OCI-M2 (cell line): Measurements from ENCODE around the gene HOOK2.

Experiments used
- DNase-seq: peaks from one replicate; lab custom pipeline; 2025; ENCODE audit not compliant: unreplicated experiment; lab: John Stamatoyannopoulos, UW

Gene HOOK2

DNA sequence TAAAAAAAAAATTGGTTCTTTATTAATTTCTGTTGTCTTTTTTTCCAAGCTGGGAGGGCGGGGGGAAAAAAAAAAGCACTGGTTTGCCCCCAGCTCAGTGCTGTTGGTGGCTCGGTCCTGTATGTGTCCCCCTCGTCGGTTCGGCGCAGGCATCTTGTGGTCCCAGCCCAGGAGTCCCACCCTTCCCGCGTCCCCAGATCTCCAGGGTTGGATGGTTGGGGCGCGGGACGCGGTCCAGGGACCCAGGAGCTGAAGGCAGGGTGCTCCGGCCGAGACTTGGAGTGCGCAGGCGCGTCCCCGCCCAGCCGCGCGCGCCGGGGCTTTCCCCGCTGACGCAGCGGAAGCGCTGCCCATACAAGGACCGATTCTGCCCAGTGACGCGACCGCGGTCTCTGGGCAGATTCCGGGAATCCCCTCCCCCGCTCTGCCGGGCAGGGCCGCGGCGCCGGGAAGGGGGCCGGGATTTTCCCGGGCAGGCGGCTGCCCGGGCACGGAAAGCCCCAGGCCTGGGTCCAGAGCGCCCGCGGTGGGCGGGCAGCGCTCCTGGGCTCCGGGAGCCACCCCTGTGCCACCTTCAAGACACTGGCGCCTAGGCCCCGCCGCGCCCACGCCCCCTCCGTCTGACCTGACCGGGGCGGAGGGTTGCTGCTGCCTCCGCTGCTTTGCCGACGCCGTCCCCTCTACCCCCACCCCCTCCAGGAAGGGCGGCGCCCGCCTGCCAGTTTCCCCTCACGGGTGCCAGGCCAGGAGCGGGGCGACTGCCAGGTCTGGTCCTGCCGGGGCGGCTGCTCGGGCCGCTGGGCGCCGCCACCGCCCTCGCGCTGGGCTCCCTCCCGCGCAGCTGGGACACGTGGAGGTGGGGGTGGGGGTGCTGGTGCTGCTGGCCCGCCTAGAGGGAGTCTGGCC, 18.2 kb upstream of the HOOK2 start:
- no peak for DNase-seq

DNA sequence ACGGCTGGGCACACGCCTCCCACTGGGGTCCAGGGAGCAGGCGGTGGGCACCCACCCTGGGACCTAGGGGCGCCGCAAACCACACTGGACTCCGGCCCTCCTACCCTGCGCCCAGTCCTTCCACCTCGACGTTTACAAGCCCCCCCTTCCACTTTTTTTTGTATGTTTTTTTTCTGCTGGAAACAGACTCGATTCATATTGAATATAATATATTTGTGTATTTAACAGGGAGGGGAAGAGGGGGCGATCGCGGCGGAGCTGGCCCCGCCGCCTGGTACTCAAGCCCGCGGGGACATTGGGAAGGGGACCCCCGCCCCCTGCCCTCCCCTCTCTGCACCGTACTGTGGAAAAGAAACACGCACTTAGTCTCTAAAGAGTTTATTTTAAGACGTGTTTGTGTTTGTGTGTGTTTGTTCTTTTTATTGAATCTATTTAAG, 17.5 kb upstream of the HOOK2 start:
- DNase-seq: no peak

DNA sequence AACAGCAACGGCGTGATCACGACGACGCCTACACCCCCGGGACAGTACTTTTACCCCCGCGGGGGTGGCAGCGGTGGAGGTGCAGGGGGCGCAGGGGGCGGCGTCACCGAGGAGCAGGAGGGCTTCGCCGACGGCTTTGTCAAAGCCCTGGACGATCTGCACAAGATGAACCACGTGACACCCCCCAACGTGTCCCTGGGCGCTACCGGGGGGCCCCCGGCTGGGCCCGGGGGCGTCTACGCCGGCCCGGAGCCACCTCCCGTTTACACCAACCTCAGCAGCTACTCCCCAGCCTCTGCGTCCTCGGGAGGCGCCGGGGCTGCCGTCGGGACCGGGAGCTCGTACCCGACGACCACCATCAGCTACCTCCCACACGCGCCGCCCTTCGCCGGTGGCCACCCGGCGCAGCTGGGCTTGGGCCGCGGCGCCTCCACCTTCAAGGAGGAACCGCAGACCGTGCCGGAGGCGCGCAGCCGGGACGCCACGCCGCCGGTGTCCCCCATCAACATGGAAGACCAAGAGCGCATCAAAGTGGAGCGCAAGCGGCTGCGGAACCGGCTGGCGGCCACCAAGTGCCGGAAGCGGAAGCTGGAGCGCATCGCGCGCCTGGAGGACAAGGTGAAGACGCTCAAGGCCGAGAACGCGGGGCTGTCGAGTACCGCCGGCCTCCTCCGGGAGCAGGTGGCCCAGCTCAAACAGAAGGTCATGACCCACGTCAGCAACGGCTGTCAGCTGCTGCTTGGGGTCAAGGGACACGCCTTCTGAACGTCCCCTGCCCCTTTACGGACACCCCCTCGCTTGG, 16.9 kb upstream of the HOOK2 start:
- DNase-seq: no peak

DNA sequence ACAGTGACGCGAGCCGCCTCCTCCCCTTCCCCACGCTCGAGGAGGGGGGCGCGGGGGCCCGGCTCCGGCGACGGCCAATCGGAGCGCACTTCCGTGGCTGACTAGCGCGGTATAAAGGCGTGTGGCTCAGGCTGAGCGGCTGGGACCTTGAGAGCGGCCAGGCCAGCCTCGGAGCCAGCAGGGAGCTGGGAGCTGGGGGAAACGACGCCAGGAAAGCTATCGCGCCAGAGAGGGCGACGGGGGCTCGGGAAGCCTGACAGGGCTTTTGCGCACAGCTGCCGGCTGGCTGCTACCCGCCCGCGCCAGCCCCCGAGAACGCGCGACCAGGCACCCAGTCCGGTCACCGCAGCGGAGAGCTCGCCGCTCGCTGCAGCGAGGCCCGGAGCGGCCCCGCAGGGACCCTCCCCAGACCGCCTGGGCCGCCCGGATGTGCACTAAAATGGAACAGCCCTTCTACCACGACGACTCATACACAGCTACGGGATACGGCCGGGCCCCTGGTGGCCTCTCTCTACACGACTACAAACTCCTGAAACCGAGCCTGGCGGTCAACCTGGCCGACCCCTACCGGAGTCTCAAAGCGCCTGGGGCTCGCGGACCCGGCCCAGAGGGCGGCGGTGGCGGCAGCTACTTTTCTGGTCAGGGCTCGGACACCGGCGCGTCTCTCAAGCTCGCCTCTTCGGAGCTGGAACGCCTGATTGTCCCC, 16.1 kb upstream of the HOOK2 start, which contains the start of gene JUNB:
JUNB (plus strand) TSS at position 142 of the 706 bp plus-strand sequence; CDS start at position 428, 286 bp downstream.
- no peak for DNase-seq

DNA sequence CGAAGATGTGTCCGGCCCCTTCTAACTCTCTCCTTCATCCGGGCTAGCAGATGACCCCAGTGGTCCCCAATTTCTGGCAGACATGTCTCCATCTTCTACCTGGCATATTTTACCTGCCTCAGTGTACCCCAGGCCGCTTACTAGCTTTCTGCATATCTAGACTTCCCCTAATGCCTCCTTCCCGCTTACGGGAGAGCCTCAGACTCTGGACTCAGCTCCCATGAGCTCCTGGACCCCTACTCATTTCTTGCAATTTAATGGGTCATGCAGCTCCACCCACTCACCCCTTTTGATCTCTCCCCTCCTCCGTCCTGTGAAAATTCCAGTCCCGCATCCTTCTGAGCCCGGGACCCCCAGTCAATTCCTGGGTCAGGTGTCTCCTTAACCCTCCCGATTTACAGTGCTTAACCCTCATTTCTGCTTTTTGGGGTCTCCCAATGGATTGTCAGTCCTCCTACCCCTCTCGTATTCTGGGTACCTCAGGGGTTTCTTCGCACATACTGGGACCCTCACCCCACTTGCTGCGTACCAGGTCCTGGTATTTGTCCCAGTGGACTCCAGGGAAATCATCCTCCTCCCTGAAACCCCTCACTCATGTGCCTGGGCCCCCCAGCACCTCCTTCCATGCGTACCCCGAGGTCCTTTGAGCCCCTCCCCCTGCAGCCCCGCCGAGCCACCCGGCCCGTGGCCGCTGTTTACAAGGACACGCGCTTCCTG, 15.4 kb upstream of the HOOK2 start:
- no peak for DNase-seq

DNA sequence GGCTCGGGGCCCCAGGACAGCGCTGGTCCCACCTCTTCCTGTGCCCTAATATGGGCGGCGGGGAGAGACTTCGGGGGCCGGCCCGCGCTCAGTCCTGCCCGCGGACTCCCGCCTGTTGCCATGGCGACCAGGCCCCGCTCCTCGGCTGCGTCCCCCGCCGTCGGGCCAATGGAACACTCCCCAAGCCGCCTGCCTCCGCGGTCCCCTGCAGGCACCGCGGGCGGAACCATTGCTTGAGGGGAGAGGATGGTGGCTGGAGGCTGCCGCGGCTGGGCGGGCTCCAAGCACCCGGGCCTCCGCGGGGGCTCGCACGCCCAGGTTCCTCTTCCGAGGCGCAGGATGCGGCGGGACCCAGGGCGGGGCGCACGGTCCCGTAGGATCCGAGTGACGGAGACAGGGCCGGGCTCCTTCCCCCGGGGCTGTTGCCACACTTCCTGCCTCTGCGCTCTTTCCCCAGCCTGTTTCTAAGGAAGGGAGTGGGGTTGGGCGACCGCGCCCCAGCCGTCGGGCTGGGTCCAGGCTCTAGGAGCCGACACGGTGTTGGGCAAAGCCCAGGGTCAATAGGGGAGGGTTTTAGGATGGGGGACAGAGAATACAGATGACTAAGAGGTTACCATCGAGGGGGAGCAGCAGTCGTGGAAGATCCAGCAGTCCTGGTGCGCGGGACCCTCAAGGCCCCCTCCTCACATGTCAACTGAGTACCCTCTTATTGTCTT, 14.7 kb upstream of the HOOK2 start:
- DNase-seq: no peak

DNA sequence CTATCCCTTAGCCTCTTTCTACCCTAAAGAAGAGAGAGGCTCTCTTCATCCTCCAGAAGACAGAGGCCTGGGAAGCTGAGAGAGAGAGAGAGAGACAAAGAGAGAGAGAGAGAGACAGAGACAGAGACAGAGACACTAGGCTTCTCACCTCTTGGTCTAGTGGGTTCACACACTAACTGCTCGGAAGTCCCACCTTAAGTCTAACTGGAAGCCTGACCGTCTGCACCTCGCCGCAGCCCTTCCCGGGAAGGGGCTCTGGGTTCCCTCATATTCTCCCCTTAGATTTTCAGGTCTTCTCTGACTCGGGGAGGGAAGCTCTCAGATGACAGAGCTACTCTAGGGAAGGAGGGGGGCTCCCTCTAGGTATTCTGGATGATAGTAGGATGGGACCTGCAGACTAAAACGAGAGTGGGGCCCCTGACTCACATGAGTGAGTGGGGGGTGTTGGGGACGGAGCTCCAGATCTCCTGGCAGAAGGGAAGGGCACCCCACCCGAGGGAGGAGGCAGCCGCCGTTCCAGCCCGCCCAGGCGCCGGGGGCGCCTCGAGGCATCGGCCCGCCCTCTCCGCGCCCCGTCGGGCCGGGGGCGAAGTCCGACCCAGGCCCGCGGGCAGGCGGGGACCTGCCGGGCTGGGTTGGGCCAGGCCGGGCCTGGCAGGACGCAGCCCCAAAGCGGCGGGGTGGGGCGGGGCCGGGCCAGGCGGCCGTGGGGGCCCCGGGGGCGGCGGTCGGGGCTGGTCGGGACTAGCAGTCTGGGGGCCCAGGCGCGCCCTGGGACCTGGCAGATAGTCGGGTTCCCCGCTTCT, 13.9 kb upstream of the HOOK2 start:
- DNase-seq: no peak

DNA sequence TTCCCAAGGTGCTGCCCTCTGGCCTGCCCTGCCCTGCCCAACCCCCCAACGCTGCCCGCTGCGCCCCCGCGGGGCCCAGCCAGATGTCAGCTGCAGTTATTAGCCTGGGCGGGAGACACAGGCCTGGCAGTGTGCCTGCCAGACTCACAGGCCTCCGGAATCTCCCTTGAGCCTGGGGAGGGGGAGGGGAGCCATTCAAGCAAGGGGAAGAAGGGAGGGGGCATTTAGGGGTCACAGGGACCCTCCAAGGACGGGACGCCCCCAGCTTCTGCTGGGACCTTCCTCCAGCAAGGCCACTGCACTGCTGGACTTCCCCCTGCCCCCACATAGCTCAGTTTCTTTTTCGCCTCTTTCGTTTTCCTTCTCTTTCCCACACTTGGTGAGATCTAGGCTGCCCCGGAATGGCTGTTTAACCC, 13.3 kb upstream of the HOOK2 start:
- DNase-seq: no peak

DNA sequence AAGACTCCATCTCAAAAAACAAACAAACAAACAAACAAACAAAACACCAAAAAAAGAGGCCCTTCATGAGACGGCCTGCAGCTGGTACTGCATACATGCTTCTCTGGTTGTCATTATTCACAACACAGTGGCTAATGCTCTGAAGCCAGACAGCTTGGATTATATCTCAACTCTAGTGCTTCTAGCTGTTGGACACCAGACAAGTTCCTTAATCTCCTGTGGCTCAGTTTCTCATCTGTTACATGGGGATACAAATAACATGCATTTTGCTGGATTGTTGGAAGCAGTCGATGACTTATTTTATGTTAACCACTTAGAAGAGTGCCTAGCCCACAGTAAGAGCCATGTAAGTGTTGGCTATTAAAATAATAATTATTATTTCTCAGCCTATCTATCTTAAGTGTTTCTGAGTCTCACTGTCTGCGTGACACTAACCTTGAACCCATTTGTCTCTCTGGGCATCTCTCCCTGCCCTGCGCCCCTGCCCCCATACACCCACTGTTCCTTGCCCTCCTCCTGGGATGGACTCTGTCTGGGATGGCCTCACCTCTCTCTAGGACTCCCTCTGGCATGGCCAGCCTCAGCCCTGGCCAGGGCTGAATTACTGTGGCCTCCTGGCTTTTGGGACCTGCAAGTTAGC, 12.8 kb upstream of the HOOK2 start:
- no peak for DNase-seq

DNA sequence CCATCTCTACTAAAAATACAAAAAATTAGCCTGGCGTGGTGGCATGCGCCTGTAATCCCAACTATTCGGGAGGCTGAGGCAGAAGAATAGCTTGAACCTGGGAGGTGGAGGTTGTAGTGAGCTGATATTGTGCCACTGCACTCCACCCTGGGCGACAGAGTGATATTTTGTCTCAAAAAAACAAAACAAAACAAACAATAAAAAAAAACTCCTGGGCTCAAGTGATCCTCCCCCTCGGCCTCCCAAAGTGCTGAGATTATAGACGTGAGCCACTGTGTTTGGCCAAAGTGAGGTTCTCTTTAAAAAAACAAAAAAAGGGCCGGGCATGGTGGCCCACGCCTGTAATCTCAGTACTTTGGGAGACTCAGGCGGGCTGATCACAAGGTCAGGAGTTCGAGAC, 12.1 kb upstream of the HOOK2 start:
- no peak for DNase-seq

DNA sequence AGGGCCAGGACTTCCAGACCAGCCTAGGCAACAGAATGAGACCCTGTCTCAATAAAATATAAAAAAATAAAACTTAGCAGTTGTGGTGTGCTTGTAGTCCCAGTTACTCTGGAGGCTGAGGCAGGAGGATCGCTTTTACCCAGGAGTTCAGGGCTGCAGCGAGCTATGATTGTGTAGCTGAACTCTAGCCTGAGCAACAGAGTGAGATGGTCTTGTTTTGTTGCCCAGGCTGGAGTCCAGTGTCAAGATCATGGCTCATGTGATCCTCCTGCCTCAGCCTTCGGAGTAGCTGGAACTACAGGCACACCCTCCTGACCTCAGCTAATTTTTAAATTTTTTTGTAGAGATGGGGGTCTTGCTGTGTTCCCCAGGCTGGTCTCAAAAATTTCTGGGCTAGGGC, 11.6 kb upstream of the HOOK2 start:
- DNase-seq: no peak

DNA sequence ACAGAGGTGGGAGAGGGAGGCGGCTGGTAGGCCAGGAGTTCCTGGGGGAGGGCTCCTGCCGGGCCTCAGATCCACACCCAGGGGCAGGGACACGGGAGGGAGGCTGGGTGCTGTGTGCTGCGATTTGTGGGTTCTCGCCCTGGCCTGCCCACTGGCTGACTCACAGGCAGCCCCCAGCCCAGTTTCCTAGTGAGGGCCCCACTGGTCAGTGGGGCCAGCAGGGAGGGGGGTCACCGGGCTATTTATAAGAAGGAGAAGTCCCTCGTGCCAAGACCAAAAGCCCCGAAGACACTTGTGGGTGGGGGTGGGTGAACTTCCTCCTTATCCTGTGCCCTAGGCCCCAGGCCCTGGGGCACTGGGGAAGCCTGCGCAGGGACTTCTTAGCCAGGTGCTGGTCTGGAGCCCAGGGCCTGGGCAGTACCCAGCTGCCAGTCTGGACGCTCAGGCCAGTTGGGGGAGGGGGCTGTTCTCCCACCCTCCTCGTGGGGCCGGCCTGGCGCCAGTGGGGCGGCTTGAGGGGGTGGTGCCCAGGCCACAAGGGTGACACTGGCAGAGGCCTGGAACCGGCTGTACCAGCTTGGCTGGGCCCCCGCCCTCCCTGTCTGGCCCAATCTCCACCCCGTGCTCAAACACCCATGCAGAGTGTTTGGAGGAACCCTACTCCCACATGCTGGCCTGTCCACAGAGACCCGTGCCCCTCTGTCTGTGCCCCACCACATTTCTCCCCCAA, 11.0 kb upstream of the HOOK2 start:
- DNase-seq: no peak

DNA sequence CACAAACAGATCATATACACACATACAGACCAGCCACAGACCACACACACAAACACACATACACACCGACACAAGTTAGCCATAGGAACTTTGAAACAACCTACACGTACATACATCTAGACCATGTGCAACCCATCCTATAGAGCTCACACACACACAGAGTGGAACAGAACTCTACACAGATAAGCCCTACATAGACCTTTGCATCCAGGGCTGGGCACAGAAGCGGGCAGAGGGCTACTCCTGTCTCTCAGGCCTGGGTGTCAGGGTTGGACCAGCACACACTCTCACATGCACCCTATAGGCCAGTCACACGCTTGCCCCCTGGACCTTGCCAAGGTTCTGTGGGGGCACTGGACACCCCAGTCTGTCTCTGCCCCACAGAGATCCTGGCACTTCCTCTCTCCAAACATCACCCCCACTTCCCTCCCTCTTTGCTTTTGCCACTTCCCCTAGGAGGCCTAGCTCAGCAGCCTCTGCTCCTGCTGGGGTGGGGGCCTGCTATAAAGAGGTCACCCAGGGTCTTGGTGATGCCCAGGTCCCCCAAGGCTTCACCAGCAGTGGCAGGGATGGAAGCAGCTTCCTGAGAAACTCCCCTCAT, 10.2 kb upstream of the HOOK2 start:
- no peak for DNase-seq

DNA sequence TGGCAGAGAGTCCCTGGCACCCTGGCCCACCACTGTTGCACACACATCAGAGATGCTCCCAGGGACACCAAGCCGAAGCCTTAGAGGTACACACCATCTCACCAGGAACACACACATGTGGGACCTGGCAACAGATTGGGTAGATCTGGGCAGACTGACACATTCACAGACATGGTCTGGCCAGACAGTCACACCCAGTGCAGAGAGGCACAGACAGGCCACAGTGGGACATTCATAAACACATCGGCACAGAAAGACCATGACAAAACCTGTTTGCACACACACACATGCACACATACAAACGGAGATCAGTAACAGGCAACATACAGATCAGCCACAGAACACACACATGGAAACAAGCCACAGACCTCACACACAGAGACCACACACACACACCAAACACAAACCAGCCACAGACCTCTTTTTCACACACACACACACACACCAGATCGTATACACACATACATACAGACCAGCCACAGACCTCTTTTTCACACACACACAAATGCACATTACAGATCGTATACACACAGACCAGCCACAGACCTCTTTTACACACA, 9.6 kb upstream of the HOOK2 start:
- no peak for DNase-seq

DNA sequence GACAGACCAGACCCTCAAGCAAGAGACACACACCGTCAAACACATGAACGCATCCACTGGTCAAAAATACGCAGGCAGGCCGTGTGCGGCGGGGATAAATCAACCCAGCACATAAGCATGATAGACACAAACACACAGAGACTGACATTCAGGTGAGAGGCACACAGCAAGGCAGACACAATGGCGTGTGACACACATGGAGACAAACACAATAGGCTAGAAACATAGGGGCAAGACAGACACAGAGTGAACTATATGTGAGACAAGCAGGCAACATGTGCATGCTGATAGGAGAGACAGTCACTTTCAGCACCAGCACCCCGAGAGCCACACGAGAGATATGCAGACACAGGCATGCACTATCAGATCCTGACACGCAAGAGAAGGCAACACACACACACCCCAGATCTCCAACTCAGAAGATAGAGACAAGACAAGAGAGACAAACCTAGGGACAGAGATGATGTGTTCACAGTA, 9.1 kb upstream of the HOOK2 start:
- DNase-seq: no peak

DNA sequence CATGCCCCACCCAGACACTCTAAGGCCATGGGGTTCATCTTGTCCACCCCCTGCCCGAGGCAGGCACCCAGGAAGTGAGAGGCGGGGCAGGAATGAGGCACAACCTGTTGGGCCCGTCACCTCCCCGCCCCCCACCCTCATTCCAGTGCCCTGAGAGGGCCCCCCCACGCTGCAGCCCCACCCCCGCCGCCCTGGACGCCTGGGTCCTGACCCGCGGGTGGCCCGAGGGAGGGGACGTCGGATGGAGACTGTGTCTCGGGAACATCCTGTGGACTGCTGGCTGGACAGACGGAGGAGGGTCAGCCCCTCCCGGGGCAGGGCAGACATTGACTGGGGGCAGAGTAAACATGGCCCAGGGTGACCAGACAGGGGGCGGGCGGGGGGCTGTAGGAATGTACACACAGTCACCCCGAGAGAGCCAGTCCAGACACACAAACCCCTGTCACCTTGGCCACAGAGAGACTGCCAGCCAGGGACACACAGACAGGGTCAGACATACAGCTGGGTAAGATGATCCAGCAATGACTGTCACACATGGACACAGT, 8.6 kb upstream of the HOOK2 start:
- no peak for DNase-seq

DNA sequence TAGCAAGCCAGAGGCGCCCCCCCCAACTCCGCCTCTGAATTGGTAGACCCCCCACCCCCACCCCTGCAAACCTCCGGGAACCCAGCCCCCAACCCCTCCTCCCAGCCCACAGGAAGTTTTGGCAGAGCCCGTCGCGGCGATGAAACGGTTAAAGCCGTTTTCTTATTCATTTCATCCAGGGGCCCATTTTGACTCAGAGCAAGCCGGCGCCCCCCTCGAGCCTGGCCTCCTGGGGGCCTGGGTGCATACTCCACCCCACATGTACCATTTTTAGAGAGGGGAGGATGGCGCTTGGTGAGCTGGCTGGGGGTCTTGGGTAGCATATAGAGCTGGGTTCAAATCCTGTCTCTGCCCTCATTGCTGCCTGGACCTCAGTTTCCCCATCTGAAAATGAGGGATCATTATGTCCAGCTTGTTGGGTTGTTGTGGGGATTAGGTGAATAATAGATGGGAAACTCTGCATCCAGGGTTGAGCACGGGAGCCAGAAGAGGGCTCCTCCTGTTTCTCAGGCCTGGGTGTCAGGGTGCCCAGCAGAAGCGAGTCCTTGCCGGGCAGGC, 8.0 kb upstream of the HOOK2 start:
- DNase-seq: no peak
